BE2C (cell line): ENCODE results near the gene GCAT.

ENCODE experiments used
- DNase-seq: peaks from one replicate; pipeline ENCODE4 v3.0.0-alpha.2; 2020
- H3K27me3 ChIP-seq: fragments of 250-450 bp; sonication (Bioruptor Pico); 2 replicates; pipeline ENCODE4 v1.5.1; 2020; ENCODE audit warnings: mild to moderate bottlenecking
- H3K36me3 ChIP-seq: fragments of 250-450 bp; sonication (Bioruptor Pico); 2 replicates; pipeline ENCODE4 v1.5.1; 2020; ENCODE audit warnings: mild to moderate bottlenecking
- H3K4me1 ChIP-seq: fragments of 250-450 bp; sonication (Bioruptor Pico); 2 replicates; pipeline ENCODE4 v1.5.1; 2020
- H3K4me3 ChIP-seq: 2 replicates; pipeline ENCODE4 v1.5.1; 2011; ENCODE audit warnings: low read depth, low read length
- H3K9me3 ChIP-seq: fragments of 250-450 bp; sonication (Bioruptor Pico); 2 replicates; pipeline ENCODE4 v1.5.1; 2020
- TF ChIP-seq, protein P1 (sequence below): IDR thresholded peaks from 2 replicates; pipeline ENCODE4 v1.5.1; 2012; ENCODE audit warnings: mild to moderate bottlenecking, low read depth, low read length

The GCAT gene

GRCh38 chr22:37763652-37764051 is 44.1 kb upstream of the GCAT start:
- DNase-seq = no peak
- Histone ChIP-seq H3K4me3 (no peak overlapping the region), H3K4me1 (peaks cover 2% of the 10 kb centered on the region; the same call in 1 of the 2 replicates), H3K27me3 (no peaks in the 10 kb centered on the region), H3K36me3 (peaks cover 11% of the 10 kb centered on the region), H3K9me3 (no peaks in the 10 kb centered on the region)
- TF ChIP-seq, protein P1, sequence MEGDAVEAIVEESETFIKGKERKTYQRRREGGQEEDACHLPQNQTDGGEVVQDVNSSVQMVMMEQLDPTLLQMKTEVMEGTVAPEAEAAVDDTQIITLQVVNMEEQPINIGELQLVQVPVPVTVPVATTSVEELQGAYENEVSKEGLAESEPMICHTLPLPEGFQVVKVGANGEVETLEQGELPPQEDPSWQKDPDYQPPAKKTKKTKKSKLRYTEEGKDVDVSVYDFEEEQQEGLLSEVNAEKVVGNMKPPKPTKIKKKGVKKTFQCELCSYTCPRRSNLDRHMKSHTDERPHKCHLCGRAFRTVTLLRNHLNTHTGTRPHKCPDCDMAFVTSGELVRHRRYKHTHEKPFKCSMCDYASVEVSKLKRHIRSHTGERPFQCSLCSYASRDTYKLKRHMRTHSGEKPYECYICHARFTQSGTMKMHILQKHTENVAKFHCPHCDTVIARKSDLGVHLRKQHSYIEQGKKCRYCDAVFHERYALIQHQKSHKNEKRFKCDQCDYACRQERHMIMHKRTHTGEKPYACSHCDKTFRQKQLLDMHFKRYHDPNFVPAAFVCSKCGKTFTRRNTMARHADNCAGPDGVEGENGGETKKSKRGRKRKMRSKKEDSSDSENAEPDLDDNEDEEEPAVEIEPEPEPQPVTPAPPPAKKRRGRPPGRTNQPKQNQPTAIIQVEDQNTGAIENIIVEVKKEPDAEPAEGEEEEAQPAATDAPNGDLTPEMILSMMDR = no peak

GRCh38 chr22:37764622-37765021 is 43.1 kb upstream of the GCAT start:
- Histone ChIP-seq H3K4me1 (peaks cover 2% of the 10 kb centered on the region; the same call in 1 of the 2 replicates), H3K9me3 (no peaks in the 10 kb centered on the region), H3K27me3 (no peaks in the 10 kb centered on the region), H3K4me3 (no peak overlapping the region), H3K36me3 (peaks cover 3% of the 10 kb centered on the region; the same call in 1 of the 2 replicates)
- TF ChIP-seq, protein P1 = no peak
- no peak for DNase-seq

DNA sequence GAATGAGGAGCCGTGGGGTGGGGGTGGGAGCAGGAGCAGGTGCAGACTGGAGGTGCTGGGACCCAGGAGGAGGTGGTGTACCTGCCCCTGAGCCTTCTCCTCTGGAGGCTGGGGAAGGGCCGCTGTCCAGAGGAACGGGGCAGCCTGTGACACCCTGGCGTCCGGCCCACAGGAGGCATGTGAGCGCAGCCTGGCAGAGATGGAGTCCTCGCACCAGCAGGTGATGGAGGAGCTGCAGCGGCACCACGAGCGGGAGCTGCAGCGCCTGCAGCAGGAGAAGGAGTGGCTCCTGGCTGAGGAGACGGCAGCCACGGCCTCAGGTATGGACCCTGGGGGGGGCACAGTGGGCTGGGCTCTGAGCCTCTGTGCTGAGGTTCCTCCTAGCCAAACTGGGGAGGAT is 42.2 kb upstream of the GCAT start:
- no peaks in the 10 kb centered on the region for H3K27me3 ChIP-seq
- no peak for DNase-seq
- TF ChIP-seq, protein P1 = no peak
- H3K9me3 ChIP-seq = no peaks in the 10 kb centered on the region
- H3K4me1 ChIP-seq = peaks cover 2% of the 10 kb centered on the region; the same call in 1 of the 2 replicates
- H3K4me3 ChIP-seq = no peak overlapping the region
- H3K36me3 ChIP-seq = no peaks in the 10 kb centered on the region

- no peaks in the 10 kb centered on the region for H3K36me3 ChIP-seq
- peaks cover 2% of the 10 kb centered on the region; the same call in 1 of the 2 replicates for H3K4me1 ChIP-seq
- no peak overlapping the region for H3K4me3 ChIP-seq
- no peaks in the 10 kb centered on the region for H3K27me3 ChIP-seq
- no peaks in the 10 kb centered on the region for H3K9me3 ChIP-seq
- TF ChIP-seq, protein P1 = no peak
- DNase-seq = no peak
These were observed 41.7 kb upstream of the GCAT start for GRCh38 chr22:37765953-37766576.

- TF ChIP-seq, protein P1 = peak; percentile 45
- Histone ChIP-seq H3K36me3 (no peaks in the 10 kb centered on the region), H3K4me1 (no peaks in the 10 kb centered on the region), H3K9me3 (no peaks in the 10 kb centered on the region), H3K4me3 (no peak overlapping the region), H3K27me3 (no peaks in the 10 kb centered on the region)
- no peak for DNase-seq
These were observed 39.5 kb upstream of the GCAT start for GRCh38 chr22:37768273-37768672.

DNA sequence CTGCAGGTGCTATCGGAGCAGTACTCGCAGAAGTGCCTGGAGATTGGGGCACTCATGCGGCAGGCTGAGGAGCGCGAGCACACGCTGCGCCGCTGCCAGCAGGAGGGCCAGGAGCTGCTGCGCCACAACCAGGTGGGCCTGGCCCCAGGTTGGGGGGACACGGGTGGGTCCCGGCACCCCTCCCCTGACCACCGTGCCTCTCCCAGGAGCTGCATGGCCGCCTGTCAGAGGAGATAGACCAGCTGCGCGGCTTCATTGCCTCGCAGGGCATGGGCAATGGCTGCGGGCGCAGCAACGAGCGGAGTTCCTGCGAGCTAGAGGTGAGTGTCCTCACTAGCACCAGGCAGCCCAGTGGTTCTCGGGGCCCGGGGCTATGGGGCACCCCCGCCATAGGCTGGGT is 38.7 kb upstream of the GCAT start:
- H3K4me3 ChIP-seq = no peak overlapping the region
- no peak for DNase-seq
- TF ChIP-seq, protein P1 = no peak
- H3K27me3 ChIP-seq = no peaks in the 10 kb centered on the region
- no peaks in the 10 kb centered on the region for H3K36me3 ChIP-seq
- no peaks in the 10 kb centered on the region for H3K4me1 ChIP-seq
- H3K9me3 ChIP-seq = no peaks in the 10 kb centered on the region
